ENCODE data around the gene TAGLN3.

TAGLN3 gene

DNA sequence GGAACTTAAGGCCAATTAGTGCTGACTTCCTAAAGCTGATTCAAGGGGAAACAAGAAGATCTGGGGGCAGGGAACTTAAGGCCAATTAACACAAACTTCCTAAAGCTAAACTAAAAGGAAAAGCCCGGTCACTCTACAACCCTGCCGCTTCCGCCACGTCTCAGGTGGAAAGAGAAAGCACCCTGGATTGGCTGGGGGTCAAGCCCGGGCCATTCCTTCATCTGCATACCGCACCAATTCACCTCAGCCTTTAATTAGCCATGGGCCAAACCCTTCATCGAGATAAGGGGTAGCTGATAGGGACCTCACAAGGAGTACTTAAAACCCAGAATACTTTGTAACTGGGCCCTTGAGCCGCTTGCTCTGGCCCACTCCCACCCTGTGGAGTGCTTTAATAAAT lies 50.2 kb downstream of the TAGLN3 start:
- no peak for DNase-seq (ENCODE audit: low spot score)

DNA sequence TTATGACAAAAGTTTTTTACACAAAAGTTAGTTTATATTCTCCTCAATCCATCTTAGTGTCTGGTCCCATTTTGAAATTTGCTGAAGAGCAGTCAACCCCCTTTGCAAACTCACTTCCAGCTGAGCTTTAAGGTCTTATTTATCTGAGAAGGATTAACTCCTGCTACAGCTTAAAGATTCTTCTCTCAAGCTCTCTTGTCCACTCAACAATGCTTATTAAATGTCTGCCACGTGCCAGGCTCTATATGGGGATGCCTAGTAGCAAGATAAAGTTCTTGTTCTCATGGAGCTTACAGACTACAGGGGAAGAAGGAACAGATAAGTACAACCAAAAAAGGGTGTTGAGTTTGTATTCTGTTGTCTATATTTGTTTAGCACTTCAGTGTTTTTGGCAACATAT lies 54.5 kb downstream of the TAGLN3 start:
- DNase-seq (ENCODE audit: low spot score), result no peak

DNA sequence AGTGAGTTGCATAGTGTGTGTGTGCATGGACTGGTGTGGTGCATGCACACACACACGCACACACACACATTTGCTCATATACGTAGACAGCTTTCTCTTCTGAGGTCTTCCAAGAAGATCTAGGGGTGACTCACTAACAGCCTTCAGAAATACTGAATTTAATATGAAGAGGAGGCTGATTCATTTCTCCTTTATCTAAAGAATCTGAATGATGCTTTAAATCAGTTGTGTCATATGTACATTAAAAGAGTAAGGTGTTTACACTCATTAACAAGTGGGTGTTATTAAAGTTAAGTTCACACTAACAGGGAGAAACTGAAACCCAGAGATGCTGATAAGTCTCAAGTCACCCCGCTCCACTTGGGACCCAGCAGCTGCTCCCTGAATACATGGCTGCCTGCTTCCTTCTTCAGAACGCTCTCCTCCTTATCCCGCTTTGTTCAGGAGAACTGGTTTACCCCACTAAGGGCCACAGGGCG lies 57.8 kb downstream of the TAGLN3 start:
- peak; percentile 52 for DNase-seq (ENCODE audit: low spot score)

DNA sequence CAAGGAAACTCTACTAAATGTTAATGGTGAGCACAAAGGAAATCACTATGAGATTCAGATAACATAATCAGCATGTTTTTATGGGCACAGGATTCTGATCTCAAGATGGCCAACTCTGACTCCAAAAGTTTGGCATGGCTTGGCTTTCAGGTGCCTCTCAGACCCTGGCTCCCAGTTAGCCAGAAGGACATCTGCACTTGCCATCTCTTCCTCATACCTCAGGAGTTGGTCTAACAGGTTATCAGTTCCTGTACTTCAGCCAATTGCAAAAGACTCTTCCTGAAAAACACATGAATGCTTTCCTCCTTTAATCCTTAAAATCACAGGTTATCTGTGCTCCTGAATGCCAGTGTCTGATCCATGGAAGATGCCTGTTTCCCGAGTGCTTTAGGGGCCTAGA lies 60.8 kb downstream of the TAGLN3 start:
- no peak for DNase-seq (ENCODE audit: low spot score)

DNA sequence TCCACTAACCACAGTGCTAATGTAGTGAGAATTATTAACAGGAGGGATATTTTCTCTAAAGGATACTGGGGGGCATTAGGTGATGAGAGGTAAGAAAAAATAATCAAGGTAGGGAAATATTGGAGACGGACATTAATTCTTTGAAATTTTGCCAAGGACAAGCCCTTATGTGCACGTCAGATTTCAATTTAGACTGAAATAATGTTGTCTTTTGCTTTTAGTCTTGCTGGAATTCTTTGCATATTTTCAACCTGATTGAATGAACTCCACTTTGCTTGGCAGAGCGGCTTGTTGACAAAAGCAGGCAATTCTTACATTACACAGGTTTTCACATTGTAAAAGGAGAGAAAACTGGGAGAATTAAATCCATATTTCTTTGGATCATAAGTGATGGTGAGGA lies 62.4 kb downstream of the TAGLN3 start:
- no peak for DNase-seq (ENCODE audit: low spot score)
